Fibroblast of villous mesenchyme (primary cell): ENCODE data around the gene SLC2A13. TPM values are rescaled to one million over a fixed set of nuclear protein-coding genes. Genes with fewer than 3 reads are reported as not detected.
A peak's percentile ranks its signal among the peaks of the same experiment; 100 is the strongest.

Source experiments
- DNase-seq: peaks from one replicate; pipeline ENCODE4 v3.0.0-alpha.2; 2010; ENCODE audit warnings: low read depth
- H3K4me3 ChIP-seq: 2 replicates; pipeline ENCODE4 v1.5.1; 2011; ENCODE audit warnings: low read depth, mild to moderate bottlenecking, low read length
- total RNA-seq: library from RNA; depleted of rRNA; stranded (reverse); fragments of >200 nt; gene quantifications from 2 replicates; pipeline ENCODE4 v1.2.3, GENCODE V29; 2012
- TF ChIP-seq, protein P1 (sequence below): IDR thresholded peaks from 2 replicates; pipeline ENCODE4 v1.5.1; 2012; ENCODE audit warnings: low read depth, mild to moderate bottlenecking, low read length; ENCODE audit not compliant: insufficient read depth

Gene SLC2A13
- total RNA-seq, result 16.4 and 18.7 TPM in 2 replicates

DNA sequence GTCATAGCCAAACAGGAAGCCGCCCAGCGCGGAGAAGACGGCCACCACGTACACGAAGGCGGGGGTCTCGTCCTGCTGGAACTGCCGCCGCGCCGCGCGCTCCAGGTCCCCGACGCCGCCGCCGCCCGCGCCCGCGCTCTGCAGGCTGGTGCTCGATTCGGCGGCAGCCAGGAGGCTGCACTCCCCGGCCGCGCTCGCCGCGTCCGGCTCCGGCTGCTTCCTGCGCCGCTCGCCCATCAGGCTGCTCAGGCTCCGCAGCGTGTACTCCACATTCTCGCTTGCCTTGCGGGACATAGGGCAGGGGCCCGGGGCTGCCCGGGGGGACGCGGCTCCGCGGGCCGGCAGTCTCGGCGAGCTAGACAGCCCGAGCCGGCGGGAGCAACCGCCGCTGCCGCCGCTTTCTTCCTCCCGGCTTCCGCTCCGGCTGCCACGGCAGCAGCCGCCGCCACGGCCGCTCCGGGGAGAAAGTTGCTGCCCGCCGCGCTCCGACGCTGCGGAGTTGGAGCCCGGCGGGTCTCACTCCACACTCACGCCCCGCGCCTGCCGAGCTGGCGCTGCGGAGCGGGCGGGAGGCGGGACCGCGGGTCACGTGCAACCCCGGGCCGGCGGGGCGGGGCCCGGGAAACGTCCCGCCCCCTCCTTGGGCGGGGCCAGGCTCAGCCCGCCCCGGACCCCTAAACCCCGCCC is at the start of gene SLC2A13:
Gene SLC2A13 (minus strand): TSS at position 567 of the 687 bp plus-strand sequence. CDS start 273 bp downstream, at position 294.
- peak; percentile 55 for DNase-seq
- TF ChIP-seq, protein P1, sequence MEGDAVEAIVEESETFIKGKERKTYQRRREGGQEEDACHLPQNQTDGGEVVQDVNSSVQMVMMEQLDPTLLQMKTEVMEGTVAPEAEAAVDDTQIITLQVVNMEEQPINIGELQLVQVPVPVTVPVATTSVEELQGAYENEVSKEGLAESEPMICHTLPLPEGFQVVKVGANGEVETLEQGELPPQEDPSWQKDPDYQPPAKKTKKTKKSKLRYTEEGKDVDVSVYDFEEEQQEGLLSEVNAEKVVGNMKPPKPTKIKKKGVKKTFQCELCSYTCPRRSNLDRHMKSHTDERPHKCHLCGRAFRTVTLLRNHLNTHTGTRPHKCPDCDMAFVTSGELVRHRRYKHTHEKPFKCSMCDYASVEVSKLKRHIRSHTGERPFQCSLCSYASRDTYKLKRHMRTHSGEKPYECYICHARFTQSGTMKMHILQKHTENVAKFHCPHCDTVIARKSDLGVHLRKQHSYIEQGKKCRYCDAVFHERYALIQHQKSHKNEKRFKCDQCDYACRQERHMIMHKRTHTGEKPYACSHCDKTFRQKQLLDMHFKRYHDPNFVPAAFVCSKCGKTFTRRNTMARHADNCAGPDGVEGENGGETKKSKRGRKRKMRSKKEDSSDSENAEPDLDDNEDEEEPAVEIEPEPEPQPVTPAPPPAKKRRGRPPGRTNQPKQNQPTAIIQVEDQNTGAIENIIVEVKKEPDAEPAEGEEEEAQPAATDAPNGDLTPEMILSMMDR, result no peak
- peak within 1 kb of the TSS; percentile 70 for H3K4me3 ChIP-seq

DNA sequence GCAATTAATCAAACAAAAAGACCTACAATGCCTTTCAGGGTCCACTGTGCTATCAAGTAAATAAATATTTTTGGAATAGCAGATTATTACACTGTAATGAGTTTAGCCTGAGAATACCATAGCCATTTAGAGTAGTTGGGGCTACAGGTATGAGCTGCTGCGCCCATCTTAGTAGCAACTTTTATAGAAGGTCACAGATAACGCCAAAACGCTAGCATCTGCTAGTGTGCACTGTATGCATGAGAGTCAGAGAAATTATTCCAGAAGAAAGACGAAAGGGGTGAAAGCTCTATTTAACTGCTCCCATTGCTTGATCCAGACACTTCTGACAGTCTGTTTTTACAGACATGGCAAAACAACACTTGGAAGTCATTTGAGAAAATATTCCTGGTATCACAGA is 48.5 kb upstream of the SLC2A13 start:
- no peak overlapping the region for H3K4me3 ChIP-seq
- DNase-seq, result no peak
- TF ChIP-seq, protein P1, result no peak

DNA sequence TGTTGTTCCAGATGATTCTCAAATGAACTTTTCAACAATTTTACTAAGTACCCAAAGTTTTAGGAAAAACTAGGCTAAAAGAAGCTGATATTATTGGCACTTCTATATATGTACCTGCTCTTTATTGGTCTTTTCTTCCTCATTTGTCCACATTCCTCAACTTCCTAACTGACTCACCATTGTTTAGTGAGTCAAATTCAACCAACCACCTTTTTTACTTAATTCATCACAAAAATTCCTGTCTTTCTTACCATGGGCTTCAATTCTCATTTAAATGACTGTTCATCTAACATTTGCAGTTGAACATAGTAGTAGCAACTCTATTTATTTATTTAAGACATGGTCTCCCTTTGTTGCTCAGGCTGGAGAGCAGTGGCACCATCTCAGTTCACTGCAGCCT is 47.6 kb upstream of the SLC2A13 start:
- no peak overlapping the region for H3K4me3 ChIP-seq
- no peak for DNase-seq
- TF ChIP-seq, protein P1, result no peak

DNA sequence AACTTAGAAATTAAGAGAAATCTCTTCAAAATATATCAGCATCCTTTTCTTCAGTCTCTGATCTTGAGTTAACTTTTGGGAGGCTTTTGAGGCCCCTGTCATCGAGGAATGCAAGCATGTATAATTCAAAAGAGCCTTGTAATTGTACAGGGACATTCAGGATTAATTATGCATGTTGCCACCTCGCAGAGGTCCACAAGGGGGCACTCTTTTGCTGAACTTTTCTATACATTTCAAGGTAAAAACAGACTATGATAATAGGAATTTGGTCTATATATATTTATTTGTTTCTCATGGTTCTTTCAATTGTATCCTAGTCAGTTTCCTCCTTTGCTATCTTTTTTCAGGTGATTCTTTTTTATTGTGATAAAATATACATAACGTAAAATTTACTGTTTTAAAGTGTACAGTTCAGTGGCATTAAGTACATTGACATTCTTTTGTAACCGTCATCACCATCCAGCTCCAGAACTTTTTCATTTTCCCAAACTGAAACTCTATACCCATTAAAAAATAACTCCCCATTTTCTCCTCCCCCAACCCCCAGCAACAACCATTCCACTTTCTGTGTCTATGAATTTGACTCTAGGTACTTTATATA is 47.0 kb upstream of the SLC2A13 start:
- no peak overlapping the region for H3K4me3 ChIP-seq
- peak; percentile 38 for DNase-seq
- TF ChIP-seq, protein P1, result peak; percentile 72

DNA sequence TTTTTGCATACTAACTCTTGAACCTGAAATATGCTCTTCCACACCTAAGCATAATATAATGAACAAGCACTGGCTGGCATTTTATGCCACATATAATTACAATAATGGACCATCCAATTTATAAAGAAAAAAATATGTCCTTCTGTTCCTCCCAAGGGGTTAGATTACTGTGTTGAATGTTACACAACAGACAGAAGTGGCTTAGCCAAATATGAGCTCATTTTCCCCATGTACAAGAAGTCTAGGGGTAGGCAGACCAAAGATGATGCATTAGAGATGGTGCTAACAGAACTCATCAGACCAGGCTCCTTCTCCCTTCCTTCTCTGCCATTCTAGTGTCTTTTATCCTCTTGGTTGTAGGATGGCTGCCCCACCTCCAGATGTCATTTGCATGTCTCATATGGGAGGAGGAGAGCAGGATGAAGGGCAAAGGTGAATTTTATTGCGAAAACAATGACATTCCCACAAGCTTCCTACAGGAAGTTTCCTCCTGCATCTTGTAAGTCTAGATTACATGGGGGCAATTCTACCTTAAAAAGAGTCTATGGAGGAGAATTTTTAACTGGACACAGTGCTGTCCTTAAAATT is 43.9 kb upstream of the SLC2A13 start:
- H3K4me3 ChIP-seq, result no peak overlapping the region
- no peak for DNase-seq
- TF ChIP-seq, protein P1, result no peak

DNA sequence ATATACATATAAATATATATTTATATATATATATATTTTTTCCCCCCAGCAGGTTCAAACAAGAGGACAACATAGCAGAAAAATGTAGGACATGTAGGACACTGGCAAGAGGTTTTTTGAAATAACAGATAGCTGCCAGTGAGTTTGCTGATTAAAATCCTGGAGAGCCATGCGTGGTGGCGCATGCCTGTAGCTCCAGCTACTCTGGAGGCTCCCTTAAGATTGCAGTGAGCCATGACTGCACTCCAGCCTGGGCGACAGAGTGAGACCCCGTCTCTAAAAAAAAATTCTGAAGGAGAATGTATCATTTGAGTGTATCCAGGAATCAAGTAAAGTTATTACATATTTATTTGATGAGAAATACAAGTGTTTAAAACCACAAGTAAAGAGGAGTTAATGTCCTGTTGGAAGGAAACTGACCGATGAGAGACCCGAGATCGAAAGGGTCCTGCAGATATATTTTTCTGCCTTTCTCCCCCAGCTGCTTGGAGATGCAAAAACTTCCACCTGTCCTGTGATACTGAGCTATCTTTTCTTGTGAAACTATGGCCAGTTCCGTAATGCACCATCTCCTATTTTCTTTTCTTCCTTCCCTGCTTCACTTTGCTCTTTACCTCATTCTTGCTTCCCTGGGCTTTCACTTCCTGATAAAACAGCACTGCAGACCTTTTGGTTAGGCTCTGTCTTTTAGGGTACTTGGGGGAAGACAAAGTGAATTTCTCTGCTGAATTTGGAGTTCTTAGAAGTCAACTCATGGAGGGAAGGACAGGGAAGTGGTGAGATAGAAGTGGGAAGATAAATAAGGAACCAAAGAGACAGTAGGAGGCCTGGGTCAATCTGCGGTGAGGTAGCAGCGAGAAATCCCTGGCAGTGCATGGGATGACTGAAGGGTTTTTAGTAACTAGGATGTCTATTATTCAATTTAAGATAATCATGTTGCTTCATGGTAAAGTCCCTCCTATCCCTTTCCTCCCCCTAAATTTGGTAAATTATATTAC is 41.2 kb upstream of the SLC2A13 start:
- TF ChIP-seq, protein P1, result no peak
- DNase-seq, result no peak
- H3K4me3 ChIP-seq, result no peak overlapping the region
